GM12891 (cell line): Measurements from ENCODE around the gene COL8A2.

Source experiments
- DNase-seq: peaks from one replicate; pipeline ENCODE4 v3.0.0; 2011; ENCODE audit warnings: low spot score; ENCODE audit not compliant: insufficient read length
- FAIRE-seq: peaks from 2 replicates; lab custom pipeline; 2011; peaks lifted over from hg19 to GRCh38; lab: Jason Lieb, UNC
- PAX5 ChIP-seq: IDR thresholded peaks from 2 replicates; pipeline ENCODE4 v1.6.1; 2011; ENCODE audit warnings: low read length, moderate library complexity, mild to moderate bottlenecking; ENCODE audit not compliant: insufficient read depth, severe bottlenecking
- POLR2A ChIP-seq: IDR thresholded peaks from 2 replicates; pipeline ENCODE4 v1.6.1; 2011; ENCODE audit warnings: low read depth, low read length, control low read depth
- POLR2AphosphoS5 ChIP-seq: IDR thresholded peaks from 2 replicates; pipeline ENCODE4 v1.6.1; 2011; ENCODE audit warnings: low read depth, low read length, control low read depth
- POU2F2 ChIP-seq: IDR thresholded peaks from 2 replicates; pipeline ENCODE4 v1.6.1; 2011; ENCODE audit warnings: low read depth, mild to moderate bottlenecking, control low read depth, low read length, moderate library complexity
- SPI1 ChIP-seq: IDR thresholded peaks from 2 replicates; pipeline ENCODE4 v1.6.1; 2011; ENCODE audit warnings: low read depth, low read length, control low read depth
- TAF1 ChIP-seq: IDR thresholded peaks from 2 replicates; pipeline ENCODE4 v1.6.1; 2011; ENCODE audit warnings: low read depth, low read length, control low read depth

COL8A2 gene

GRCh38 chr1:36137226-36137625, 12.2 kb upstream of the COL8A2 start:
- FAIRE-seq = no peak
- TF ChIP-seq SPI1 (no peak), POLR2A (no peak), POU2F2 (no peak), POLR2AphosphoS5 (no peak), TAF1 (no peak), PAX5 (no peak)

GRCh38 chr1:36136535-36136934, 11.5 kb upstream of the COL8A2 start:
- TF ChIP-seq POLR2A = no peak
- TF ChIP-seq POLR2AphosphoS5 = no peak
- no peak for TF ChIP-seq TAF1
- no peak for TF ChIP-seq POU2F2
- no peak for TF ChIP-seq SPI1
- no peak for TF ChIP-seq PAX5
- DNase-seq = no peak
- no peak for FAIRE-seq

More at GRCh38 chr1:36137226-36137625, 12.2 kb upstream of the COL8A2 start:
- no peak for DNase-seq

- TF ChIP-seq SPI1 = no peak
- no peak for TF ChIP-seq POU2F2
- TF ChIP-seq TAF1 = no peak
- no peak for TF ChIP-seq POLR2AphosphoS5
- no peak for DNase-seq
- FAIRE-seq = no peak
Measured at GRCh38 chr1:36135796-36136195, 10.8 kb upstream of the COL8A2 start.

- DNase-seq = no peak
- FAIRE-seq = no peak
- TF ChIP-seq POLR2A = no peak
- no peak for TF ChIP-seq TAF1
- no peak for TF ChIP-seq SPI1
Measured at GRCh38 chr1:36135330-36135667, 10.3 kb upstream of the COL8A2 start.

- no peak for DNase-seq
- no peak for TF ChIP-seq PAX5
- TF ChIP-seq POU2F2 = no peak
- no peak for TF ChIP-seq POLR2AphosphoS5
- TF ChIP-seq POLR2A = no peak
- TF ChIP-seq TAF1 = no peak
- no peak for TF ChIP-seq SPI1
- no peak for FAIRE-seq
Measured at GRCh38 chr1:36134505-36135329, 9.7 kb upstream of the COL8A2 start.

GRCh38 chr1:36134031-36134430, 9.0 kb upstream of the COL8A2 start:
- TF ChIP-seq POU2F2 (no peak), POLR2AphosphoS5 (no peak), SPI1 (no peak), PAX5 (no peak), POLR2A (no peak), TAF1 (no peak)
- FAIRE-seq (no peak), DNase-seq (no peak)

- FAIRE-seq = peak; percentile 79
- no peak for TF ChIP-seq POLR2A
- no peak for TF ChIP-seq POLR2AphosphoS5
- no peak for TF ChIP-seq PAX5
- no peak for TF ChIP-seq POU2F2
- no peak for TF ChIP-seq TAF1
- no peak for TF ChIP-seq SPI1
- DNase-seq = no peak
Measured at GRCh38 chr1:36133484-36133883, 8.5 kb upstream of the COL8A2 start.

- DNase-seq (no peak), FAIRE-seq (no peak)
- TF ChIP-seq POLR2A (no peak), PAX5 (no peak), POLR2AphosphoS5 (no peak)
Measured at GRCh38 chr1:36132029-36132428, 7.0 kb upstream of the COL8A2 start.

GRCh38 chr1:36128905-36129206, 3.8 kb upstream of the COL8A2 start:
- DNase-seq = no peak
- no peak for FAIRE-seq
- TF ChIP-seq POLR2AphosphoS5 (no peak), SPI1 (no peak), POU2F2 (no peak), TAF1 (no peak), PAX5 (no peak), POLR2A (no peak)

- FAIRE-seq (no peak), DNase-seq (no peak)
Measured at GRCh38 chr1:36128126-36128904, 3.3 kb upstream of the COL8A2 start.

More at GRCh38 chr1:36128126-36128904, 3.3 kb upstream of the COL8A2 start:
- TF ChIP-seq POLR2AphosphoS5 (no peak), TAF1 (no peak), PAX5 (no peak), SPI1 (no peak), POU2F2 (no peak), POLR2A (no peak)
